ENCODE results near the gene MAN1C1.

Gene MAN1C1

GRCh38 chr1:25689686-25690381 is 73.2 kb downstream of the MAN1C1 start:
- DNase-seq (ENCODE audit: low read depth) = peak; percentile 24
- H3K4me3 ChIP-seq (ENCODE audit: low read depth, low read length) = no peak overlapping the region
- TF ChIP-seq POLR2A (IDR thresholded peaks at IDR 0.05; ENCODE audit: extremely low read depth, insufficient read length) = no peak
- no peak for TF ChIP-seq MYC (IDR thresholded peaks at IDR 0.05; ENCODE audit: low read depth, low read length)
- TF ChIP-seq CTCF (IDR thresholded peaks at IDR 0.05; ENCODE audit: low read depth, low read length) = no peak
- TF ChIP-seq MAX (IDR thresholded peaks at IDR 0.05; ENCODE audit: low read depth, low read length) = no peak

GRCh38 chr1:25690396-25690956 is 73.9 kb downstream of the MAN1C1 start:
- TF ChIP-seq MAX (IDR thresholded peaks at IDR 0.05; ENCODE audit: low read depth, low read length) (no peak), POLR2A (IDR thresholded peaks at IDR 0.05; ENCODE audit: extremely low read depth, insufficient read length) (no peak), CTCF (IDR thresholded peaks at IDR 0.05; ENCODE audit: low read depth, low read length) (no peak), MYC (IDR thresholded peaks at IDR 0.05; ENCODE audit: low read depth, low read length) (no peak)

GRCh38 chr1:25691211-25691610 is 74.6 kb downstream of the MAN1C1 start:
- no peak overlapping the region for H3K4me3 ChIP-seq (ENCODE audit: low read depth, low read length)
- DNase-seq (ENCODE audit: low read depth) = no peak
- no peak for TF ChIP-seq MYC (IDR thresholded peaks at IDR 0.05; ENCODE audit: low read depth, low read length)
- no peak for TF ChIP-seq POLR2A (IDR thresholded peaks at IDR 0.05; ENCODE audit: extremely low read depth, insufficient read length)
- no peak for TF ChIP-seq CTCF (IDR thresholded peaks at IDR 0.05; ENCODE audit: low read depth, low read length)
- TF ChIP-seq MAX (IDR thresholded peaks at IDR 0.05; ENCODE audit: low read depth, low read length) = no peak

More at GRCh38 chr1:25690396-25690956, 73.9 kb downstream of the MAN1C1 start:
- H3K4me3 ChIP-seq (ENCODE audit: low read depth, low read length) = no peak overlapping the region
- no peak for DNase-seq (ENCODE audit: low read depth)

GRCh38 chr1:25692560-25692959 is 76.0 kb downstream of the MAN1C1 start:
- TF ChIP-seq CTCF (IDR thresholded peaks at IDR 0.05; ENCODE audit: low read depth, low read length) = peak; percentile 63
- 0 out of 2 replicates have a peak, but pooled peaks have one; percentile 11 for TF ChIP-seq MAX (IDR thresholded peaks at IDR 0.05; ENCODE audit: low read depth, low read length)
- no peak for TF ChIP-seq POLR2A (IDR thresholded peaks at IDR 0.05; ENCODE audit: extremely low read depth, insufficient read length)
- H3K4me3 ChIP-seq (ENCODE audit: low read depth, low read length) = no peak overlapping the region
- DNase-seq (ENCODE audit: low read depth) = peak; percentile 42

- no peak for DNase-seq (ENCODE audit: low read depth)
- H3K4me3 ChIP-seq (ENCODE audit: low read depth, low read length) = no peak overlapping the region
- TF ChIP-seq MYC (IDR thresholded peaks at IDR 0.05; ENCODE audit: low read depth, low read length) = no peak
- TF ChIP-seq POLR2A (IDR thresholded peaks at IDR 0.05; ENCODE audit: extremely low read depth, insufficient read length) = no peak
Measured at GRCh38 chr1:25694167-25695007, 77.8 kb downstream of the MAN1C1 start.

Data from NB4 (cell line).